Measurements from ENCODE around the gene CDH9.
"Not testable (repeated sequence)": the region's sequence is repeated elsewhere in the genome, so short reads cannot be mapped to it uniquely, and the experiment has no call there.

The CDH9 gene

DNA sequence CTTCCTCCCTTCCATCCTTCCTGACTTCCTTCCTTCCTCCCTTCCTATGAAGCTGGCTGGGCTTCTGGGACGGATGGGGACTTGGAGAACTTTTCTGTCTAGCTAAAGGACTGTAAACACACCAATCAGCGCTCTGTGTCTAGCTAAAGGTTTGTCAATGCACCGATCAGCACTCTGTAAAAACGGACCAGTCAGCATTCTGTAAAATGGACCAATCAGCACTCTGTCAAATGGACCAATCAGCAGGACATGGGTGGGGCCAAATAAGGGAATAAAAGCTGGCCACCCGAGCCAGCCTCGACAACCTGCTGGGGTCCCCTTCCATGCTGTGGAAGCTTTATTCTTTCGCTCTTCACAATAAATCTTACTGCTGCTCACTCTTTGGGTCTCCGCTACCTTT is 185.9 kb downstream of the CDH9 start:
- not testable (repeated sequence) for H3K27ac ChIP-seq (ENCODE audit: low read depth in 2 of 2, low read length in 2 of 2); H3K27me3 ChIP-seq (ENCODE audit: control insufficient read depth in 2 of 2, insufficient read depth in 2 of 2, low read length in 2 of 2); H3K36me3 ChIP-seq (ENCODE audit: control insufficient read depth in 2 of 2, insufficient read depth in 2 of 2, low read length in 2 of 2); H3K9me3 ChIP-seq (ENCODE audit: control insufficient read depth in 2 of 2, low read length in 2 of 2); H3K9ac ChIP-seq (ENCODE audit: low read depth in 1 of 2, low read length in 2 of 2); H3K4me3 ChIP-seq (ENCODE audit: low read length in 2 of 2); H3K4me1 ChIP-seq (ENCODE audit: control insufficient read depth in 2 of 2, insufficient read depth in 2 of 2, low read length in 2 of 2)

GRCh38 chr5:26847041-26847736 is 191.2 kb downstream of the CDH9 start:
- peaks cover 0 to 4% of the 10 kb centered on the region in 2 donors for H3K9me3 ChIP-seq (ENCODE audit: control insufficient read depth in 2 of 2, low read length in 2 of 2)
- no peak overlapping the region for H3K27ac ChIP-seq (ENCODE audit: low read depth in 2 of 2, low read length in 2 of 2)
- no peaks in the 10 kb centered on the region for H3K36me3 ChIP-seq (ENCODE audit: control insufficient read depth in 2 of 2, insufficient read depth in 2 of 2, low read length in 2 of 2)
- H3K4me3 ChIP-seq (ENCODE audit: low read length in 2 of 2): no peak overlapping the region
- no peaks in the 10 kb centered on the region for H3K4me1 ChIP-seq (ENCODE audit: control insufficient read depth in 2 of 2, insufficient read depth in 2 of 2, low read length in 2 of 2)
- H3K9ac ChIP-seq (ENCODE audit: low read depth in 1 of 2, low read length in 2 of 2): no peak overlapping the region
- no peaks in the 10 kb centered on the region for H3K27me3 ChIP-seq (ENCODE audit: control insufficient read depth in 2 of 2, insufficient read depth in 2 of 2, low read length in 2 of 2)

DNA sequence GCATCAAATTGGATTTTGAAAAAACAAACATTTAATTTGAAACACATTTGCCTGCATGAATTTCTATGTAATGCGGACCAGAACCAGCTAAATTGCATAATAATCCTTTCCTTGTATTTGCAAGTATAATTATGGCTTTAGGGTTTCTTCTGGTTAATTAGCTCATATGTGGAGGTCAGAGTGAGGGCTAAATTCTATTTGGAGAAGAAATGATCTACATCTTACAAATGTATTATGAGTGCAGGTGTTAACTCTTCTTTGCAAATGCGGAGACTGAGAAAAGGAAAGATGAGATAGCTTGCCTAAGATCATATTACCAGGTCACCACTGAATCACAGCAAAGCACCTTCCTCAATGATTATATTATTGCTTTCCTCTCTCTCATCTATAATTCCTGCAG is 194.7 kb downstream of the CDH9 start:
- H3K36me3 ChIP-seq (ENCODE audit: control insufficient read depth in 2 of 2, insufficient read depth in 2 of 2, low read length in 2 of 2): no peaks in the 10 kb centered on the region
- H3K9ac ChIP-seq (ENCODE audit: low read depth in 1 of 2, low read length in 2 of 2): no peak overlapping the region
- no peaks in the 10 kb centered on the region for H3K27me3 ChIP-seq (ENCODE audit: control insufficient read depth in 2 of 2, insufficient read depth in 2 of 2, low read length in 2 of 2)
- no peaks in the 10 kb centered on the region for H3K4me1 ChIP-seq (ENCODE audit: control insufficient read depth in 2 of 2, insufficient read depth in 2 of 2, low read length in 2 of 2)
- H3K27ac ChIP-seq (ENCODE audit: low read depth in 2 of 2, low read length in 2 of 2): no peak overlapping the region
- H3K9me3 ChIP-seq (ENCODE audit: control insufficient read depth in 2 of 2, low read length in 2 of 2): peaks cover 2 to 4% of the 10 kb centered on the region in 2 donors
- no peak overlapping the region for H3K4me3 ChIP-seq (ENCODE audit: low read length in 2 of 2)

GRCh38 chr5:26833596-26833995 is 204.8 kb downstream of the CDH9 start:
- no peak overlapping the region for H3K4me3 ChIP-seq (ENCODE audit: low read length in 2 of 2)
- no peak overlapping the region for H3K27ac ChIP-seq (ENCODE audit: low read depth in 2 of 2, low read length in 2 of 2)
- no peaks in the 10 kb centered on the region for H3K36me3 ChIP-seq (ENCODE audit: control insufficient read depth in 2 of 2, insufficient read depth in 2 of 2, low read length in 2 of 2)
- H3K27me3 ChIP-seq (ENCODE audit: control insufficient read depth in 2 of 2, insufficient read depth in 2 of 2, low read length in 2 of 2): no peaks in the 10 kb centered on the region
- H3K9me3 ChIP-seq (ENCODE audit: control insufficient read depth in 2 of 2, low read length in 2 of 2): no peaks in the 10 kb centered on the region
- no peaks in the 10 kb centered on the region for H3K4me1 ChIP-seq (ENCODE audit: control insufficient read depth in 2 of 2, insufficient read depth in 2 of 2, low read length in 2 of 2)
- H3K9ac ChIP-seq (ENCODE audit: low read depth in 1 of 2, low read length in 2 of 2): no peak overlapping the region
